Measurements from ENCODE around the gene MEGF11.

DNA sequence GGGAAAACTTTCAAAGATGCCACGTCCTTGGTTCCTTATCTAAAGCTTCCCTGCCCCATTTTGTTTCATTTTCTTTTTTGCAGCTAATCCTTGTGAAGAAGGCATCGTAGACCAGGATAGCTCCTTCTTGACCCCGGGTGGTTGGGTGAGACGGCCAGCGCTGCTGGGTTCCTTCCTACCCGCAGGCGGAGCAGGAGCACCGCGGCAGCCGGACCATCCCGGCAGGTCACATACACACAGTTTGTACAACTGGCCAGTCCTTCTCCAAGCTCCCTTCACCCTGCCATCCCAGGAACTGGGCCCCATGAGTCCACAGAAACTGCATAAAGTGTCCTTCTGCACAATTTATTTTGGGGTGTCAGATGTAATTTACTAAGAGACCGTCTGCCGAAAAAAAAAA lies 83.9 kb downstream of the MEGF11 start:
- TF ChIP-seq, protein P1, sequence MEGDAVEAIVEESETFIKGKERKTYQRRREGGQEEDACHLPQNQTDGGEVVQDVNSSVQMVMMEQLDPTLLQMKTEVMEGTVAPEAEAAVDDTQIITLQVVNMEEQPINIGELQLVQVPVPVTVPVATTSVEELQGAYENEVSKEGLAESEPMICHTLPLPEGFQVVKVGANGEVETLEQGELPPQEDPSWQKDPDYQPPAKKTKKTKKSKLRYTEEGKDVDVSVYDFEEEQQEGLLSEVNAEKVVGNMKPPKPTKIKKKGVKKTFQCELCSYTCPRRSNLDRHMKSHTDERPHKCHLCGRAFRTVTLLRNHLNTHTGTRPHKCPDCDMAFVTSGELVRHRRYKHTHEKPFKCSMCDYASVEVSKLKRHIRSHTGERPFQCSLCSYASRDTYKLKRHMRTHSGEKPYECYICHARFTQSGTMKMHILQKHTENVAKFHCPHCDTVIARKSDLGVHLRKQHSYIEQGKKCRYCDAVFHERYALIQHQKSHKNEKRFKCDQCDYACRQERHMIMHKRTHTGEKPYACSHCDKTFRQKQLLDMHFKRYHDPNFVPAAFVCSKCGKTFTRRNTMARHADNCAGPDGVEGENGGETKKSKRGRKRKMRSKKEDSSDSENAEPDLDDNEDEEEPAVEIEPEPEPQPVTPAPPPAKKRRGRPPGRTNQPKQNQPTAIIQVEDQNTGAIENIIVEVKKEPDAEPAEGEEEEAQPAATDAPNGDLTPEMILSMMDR (IDR thresholded peaks at IDR 0.05; ENCODE audit: low read length), result no peak
- TF ChIP-seq EZH2 (IDR thresholded peaks at IDR 0.05; ENCODE audit: borderline replicate concordance, low read length), result no peak
